ENCODE results near the gene SNAI1.

The SNAI1 gene

DNA sequence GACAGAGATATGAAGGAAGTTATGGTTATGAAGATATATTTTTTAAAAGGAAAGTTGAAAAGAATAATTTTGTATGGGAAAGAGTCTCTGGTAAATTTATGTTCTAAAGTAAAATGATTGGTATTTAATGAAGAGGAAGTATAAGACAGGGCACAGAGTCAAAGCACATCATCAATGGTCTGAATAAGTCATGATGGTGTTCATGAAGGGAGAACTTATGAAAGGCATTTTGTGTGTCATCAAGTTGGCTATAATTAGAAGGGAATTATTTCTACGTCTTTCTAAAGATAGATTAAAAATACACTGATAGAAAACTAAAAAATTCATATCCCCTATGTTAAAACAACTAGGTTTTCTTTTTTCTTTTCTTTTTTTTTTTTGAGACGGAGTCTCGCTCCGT lies 21.4 kb upstream of the SNAI1 start:
- TF ChIP-seq, protein P1, sequence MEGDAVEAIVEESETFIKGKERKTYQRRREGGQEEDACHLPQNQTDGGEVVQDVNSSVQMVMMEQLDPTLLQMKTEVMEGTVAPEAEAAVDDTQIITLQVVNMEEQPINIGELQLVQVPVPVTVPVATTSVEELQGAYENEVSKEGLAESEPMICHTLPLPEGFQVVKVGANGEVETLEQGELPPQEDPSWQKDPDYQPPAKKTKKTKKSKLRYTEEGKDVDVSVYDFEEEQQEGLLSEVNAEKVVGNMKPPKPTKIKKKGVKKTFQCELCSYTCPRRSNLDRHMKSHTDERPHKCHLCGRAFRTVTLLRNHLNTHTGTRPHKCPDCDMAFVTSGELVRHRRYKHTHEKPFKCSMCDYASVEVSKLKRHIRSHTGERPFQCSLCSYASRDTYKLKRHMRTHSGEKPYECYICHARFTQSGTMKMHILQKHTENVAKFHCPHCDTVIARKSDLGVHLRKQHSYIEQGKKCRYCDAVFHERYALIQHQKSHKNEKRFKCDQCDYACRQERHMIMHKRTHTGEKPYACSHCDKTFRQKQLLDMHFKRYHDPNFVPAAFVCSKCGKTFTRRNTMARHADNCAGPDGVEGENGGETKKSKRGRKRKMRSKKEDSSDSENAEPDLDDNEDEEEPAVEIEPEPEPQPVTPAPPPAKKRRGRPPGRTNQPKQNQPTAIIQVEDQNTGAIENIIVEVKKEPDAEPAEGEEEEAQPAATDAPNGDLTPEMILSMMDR (IDR thresholded peaks at IDR 0.05; ENCODE audit: borderline replicate concordance, extremely low read depth, low read length, poor library complexity, severe bottlenecking), result no peak
- no peak for TF ChIP-seq EZH2 (IDR thresholded peaks at IDR 0.05; ENCODE audit: borderline replicate concordance, low read depth, low read length, severe bottlenecking)
- no peak for ATAC-seq (ENCODE audit: insufficient read depth, low read depth)
- DNase-seq, result no peak
- Histone ChIP-seq H3K36me3 (ENCODE audit: insufficient read depth, low read length) (peaks cover 14% of the 10 kb centered on the region), H3K27ac (ENCODE audit: low read length) (no peak overlapping the region), H2AFZ (ENCODE audit: low read depth, low read length) (no peak overlapping the region), H3K9me3 (ENCODE audit: insufficient read depth, low read length, severe bottlenecking) (no peaks in the 10 kb centered on the region), H3K4me1 (ENCODE audit: insufficient read depth, low read length) (no peaks in the 10 kb centered on the region), H4K20me1 (ENCODE audit: insufficient read depth, low read length) (no peaks in the 10 kb centered on the region), H3K79me2 (ENCODE audit: insufficient read depth, low read length) (no peaks in the 10 kb centered on the region), H3K9ac (ENCODE audit: low read depth, low read length) (no peak overlapping the region), H3K4me3 (ENCODE audit: low read depth in 1 of 2, low read length in 2 of 2) (no peak overlapping the region), H3K27me3 (ENCODE audit: insufficient read depth, low read length, poor library complexity) (no peaks in the 10 kb centered on the region), H3K4me2 (ENCODE audit: insufficient read depth, low read length) (no peak overlapping the region)

DNA sequence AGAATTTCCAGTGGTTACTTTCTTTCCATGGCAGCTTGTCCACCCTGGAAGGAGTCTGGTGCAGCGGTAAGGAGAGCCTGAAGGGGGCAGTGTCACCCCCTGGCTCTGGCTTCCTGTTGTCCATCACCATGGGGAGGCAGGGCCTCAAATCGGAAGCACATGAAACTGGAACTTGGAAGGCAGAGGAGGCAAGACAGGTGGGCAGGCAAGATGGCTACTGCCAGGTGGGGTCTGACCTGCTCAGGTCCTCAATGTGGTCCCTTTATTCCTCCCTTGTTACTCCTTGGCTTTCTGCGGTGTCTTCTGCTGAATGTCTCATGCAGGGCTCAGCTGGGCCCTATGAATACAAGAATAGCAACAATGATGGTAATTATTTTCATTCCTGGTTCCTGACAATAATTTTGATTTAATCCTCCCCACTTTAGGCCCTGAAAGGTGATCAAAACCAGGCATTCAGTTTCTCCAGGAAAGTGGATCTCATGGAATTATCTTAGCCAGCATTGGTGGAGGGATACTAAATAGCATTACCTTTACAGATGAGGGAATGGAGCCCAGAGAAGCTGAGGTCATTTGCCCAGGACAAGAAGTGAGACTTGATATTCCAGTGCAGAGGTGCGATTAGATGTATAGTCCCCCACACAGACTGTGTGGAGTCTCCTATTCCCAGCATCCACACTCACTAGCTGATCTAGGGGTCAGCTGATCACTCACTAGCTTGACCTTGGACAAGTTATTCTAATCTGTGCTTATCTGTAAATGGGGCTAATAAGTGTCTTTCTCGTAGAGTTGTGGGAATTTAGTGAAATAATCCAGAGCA lies 17.6 kb upstream of the SNAI1 start:
- TF ChIP-seq EZH2 (IDR thresholded peaks at IDR 0.05; ENCODE audit: borderline replicate concordance, low read depth, low read length, severe bottlenecking), result no peak
- TF ChIP-seq, protein P1 (IDR thresholded peaks at IDR 0.05; ENCODE audit: borderline replicate concordance, extremely low read depth, low read length, poor library complexity, severe bottlenecking), result peak; percentile 70
- peak; percentile 34 for DNase-seq

DNA sequence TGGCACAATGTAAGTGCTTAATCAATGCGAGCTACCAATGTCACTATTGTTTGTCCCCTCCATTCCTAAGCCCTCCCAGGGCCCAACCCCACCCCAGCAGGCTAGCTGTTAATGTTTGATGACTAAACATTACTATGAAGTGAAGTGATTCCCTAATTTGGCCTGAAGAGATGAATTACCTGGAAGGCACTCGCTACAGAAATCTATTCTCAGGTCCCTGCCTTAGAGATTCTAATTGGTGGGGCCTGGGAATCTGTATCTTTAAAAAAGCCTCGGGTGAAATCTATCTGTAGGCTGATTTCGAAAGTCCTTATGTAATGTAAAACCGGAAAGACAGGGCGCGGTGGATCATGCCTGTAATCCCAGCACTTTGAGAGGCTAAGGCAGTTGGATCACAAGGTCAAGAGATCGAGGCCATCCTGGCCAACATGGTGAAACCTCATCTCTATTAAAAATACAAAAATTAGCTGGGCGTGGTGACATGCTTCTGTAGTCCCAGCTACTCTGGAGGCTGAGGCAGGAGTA lies 16.9 kb upstream of the SNAI1 start:
- H3K4me1 ChIP-seq (ENCODE audit: insufficient read depth, low read length), result no peaks in the 10 kb centered on the region
- no peak overlapping the region for H3K9ac ChIP-seq (ENCODE audit: low read depth, low read length)
- no peak overlapping the region for H3K4me2 ChIP-seq (ENCODE audit: insufficient read depth, low read length)
- no peak overlapping the region for H2AFZ ChIP-seq (ENCODE audit: low read depth, low read length)
- no peaks in the 10 kb centered on the region for H3K27me3 ChIP-seq (ENCODE audit: insufficient read depth, low read length, poor library complexity)
- TF ChIP-seq, protein P1 (IDR thresholded peaks at IDR 0.05; ENCODE audit: borderline replicate concordance, extremely low read depth, low read length, poor library complexity, severe bottlenecking), result no peak
- TF ChIP-seq EZH2 (IDR thresholded peaks at IDR 0.05; ENCODE audit: borderline replicate concordance, low read depth, low read length, severe bottlenecking), result no peak
- no peaks in the 10 kb centered on the region for H3K36me3 ChIP-seq (ENCODE audit: insufficient read depth, low read length)
- H4K20me1 ChIP-seq (ENCODE audit: insufficient read depth, low read length), result no peaks in the 10 kb centered on the region
- no peaks in the 10 kb centered on the region for H3K79me2 ChIP-seq (ENCODE audit: insufficient read depth, low read length)
- DNase-seq (no peak), ATAC-seq (ENCODE audit: insufficient read depth, low read depth) (no peak)
- no peak overlapping the region for H3K27ac ChIP-seq (ENCODE audit: low read length)
- no peaks in the 10 kb centered on the region for H3K9me3 ChIP-seq (ENCODE audit: insufficient read depth, low read length, severe bottlenecking)
- H3K4me3 ChIP-seq (ENCODE audit: low read depth in 1 of 2, low read length in 2 of 2), result no peak overlapping the region

More for the DNA sequence above, 17.6 kb upstream of the SNAI1 start:
- Histone ChIP-seq H4K20me1 (ENCODE audit: insufficient read depth, low read length) (no peaks in the 10 kb centered on the region), H3K9ac (ENCODE audit: low read depth, low read length) (no peak overlapping the region), H3K4me2 (ENCODE audit: insufficient read depth, low read length) (no peak overlapping the region), H3K27ac (ENCODE audit: low read length) (no peak overlapping the region), H2AFZ (ENCODE audit: low read depth, low read length) (no peak overlapping the region), H3K27me3 (ENCODE audit: insufficient read depth, low read length, poor library complexity) (no peaks in the 10 kb centered on the region), H3K4me1 (ENCODE audit: insufficient read depth, low read length) (no peaks in the 10 kb centered on the region), H3K9me3 (ENCODE audit: insufficient read depth, low read length, severe bottlenecking) (no peaks in the 10 kb centered on the region), H3K4me3 (ENCODE audit: low read depth in 1 of 2, low read length in 2 of 2) (no peak overlapping the region), H3K79me2 (ENCODE audit: insufficient read depth, low read length) (no peaks in the 10 kb centered on the region), H3K36me3 (ENCODE audit: insufficient read depth, low read length) (no peaks in the 10 kb centered on the region)
- peak; percentile 61; the same call in 2 of the 3 replicates for ATAC-seq (ENCODE audit: insufficient read depth, low read depth)

Data from DND-41 (cell line).